ENCODE results near the gene PTPRT. TPM values are rescaled to one million over a fixed set of nuclear protein-coding genes. Genes with fewer than 3 reads are reported as not detected.

The PTPRT gene
- total and polyA plus RNA-seq, 2 of the 4 experiments (the other 2 are of a cell fraction) = not detected

DNA sequence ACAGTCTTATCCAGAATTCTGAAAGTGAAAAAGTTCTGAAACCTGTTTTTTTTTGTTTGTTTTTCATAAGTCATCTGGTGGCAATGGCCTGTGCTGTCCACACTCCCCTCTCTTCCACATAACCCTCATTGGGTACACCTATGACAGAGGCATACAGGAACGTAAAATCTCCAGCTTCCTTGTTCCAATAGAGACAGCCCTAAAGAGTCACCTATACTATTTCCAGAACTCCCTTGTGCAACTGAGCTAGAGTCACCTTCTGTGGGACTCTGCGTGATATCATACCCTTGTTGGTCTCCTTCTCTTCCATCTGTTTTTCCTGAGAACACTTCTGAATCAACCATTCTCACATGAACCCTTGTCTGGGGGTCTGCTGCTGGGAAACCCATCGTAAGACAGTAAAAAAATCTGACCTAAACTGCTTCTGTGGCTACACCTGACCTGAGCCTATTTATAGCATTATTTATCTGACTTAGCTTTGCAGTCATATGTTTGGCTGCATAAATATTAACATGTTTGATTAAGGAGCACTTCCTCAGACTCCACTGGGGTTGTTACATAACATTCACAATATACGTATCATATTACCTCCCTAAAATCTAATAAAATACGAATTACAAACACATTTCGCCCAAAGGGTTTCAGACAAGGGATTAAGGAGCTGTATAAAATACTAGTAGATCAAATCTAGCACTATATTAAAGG is 151.9 kb downstream of the PTPRT start:
- 80% methylated on average over 1 of the region's 6 CpGs; no CpG with 5 or more reads in 1 of the 2 experiments for WGBS, 2 experiments (ENCODE audit: extremely low coverage in 2 of 2, insufficient read length in 1 of 2)

More for the DNA sequence above, 151.9 kb downstream of the PTPRT start:
- no peak overlapping the region for H3K4ac ChIP-seq (ENCODE audit: low read depth, low read length)
- H3K27ac ChIP-seq (ENCODE audit: insufficient read depth, low read length) = no peak overlapping the region
- H2BK120ac ChIP-seq (ENCODE audit: low read depth, low read length) = no peak overlapping the region
- H3K14ac ChIP-seq (replicated peaks; ENCODE audit: low read depth, low read length) = no peak overlapping the region
- no peaks in the 10 kb centered on the region for H3K79me1 ChIP-seq (ENCODE audit: low read depth in 1 of 2, low read length in 2 of 2)
- no peaks in the 10 kb centered on the region for H3K9me1 ChIP-seq (ENCODE audit: insufficient read depth, low read length)
- H2BK20ac ChIP-seq (ENCODE audit: low read depth, low read length) = no peak overlapping the region
- H2BK15ac ChIP-seq (ENCODE audit: low read depth, low read length) = no peak overlapping the region
- in situ Hi-C loops (cut with MboI; ENCODE audit: low sequenced_read_pairs) = no loop called here
- no peak overlapping the region for H2AK5ac ChIP-seq (ENCODE audit: low read depth, low read length)
- dilution Hi-C loops (cut with HindIII; ENCODE audit: low sequenced_read_pairs, unreplicated experiment) = no loop called here
- peaks cover 24% of the 10 kb centered on the region for H3K9me3 ChIP-seq (ENCODE audit: control insufficient read depth, insufficient read depth, low read length)
- intact Hi-C loops (cut with micrococcal nuclease) = no loop called here
- H3K9ac ChIP-seq (ENCODE audit: low read depth, low read length) = no peak overlapping the region
- no peak overlapping the region for H3K4me2 ChIP-seq (ENCODE audit: low read depth, low read length)
- no peak overlapping the region for H4K5ac ChIP-seq (ENCODE audit: low read depth, low read length)
- H4K91ac ChIP-seq (ENCODE audit: insufficient read depth, low read depth, low read length) = no peak overlapping the region
- H3K36me3 ChIP-seq (ENCODE audit: control insufficient read depth, insufficient read depth, low read length) = no peaks in the 10 kb centered on the region
- ATAC-seq (ENCODE audit: low read depth) (no peak), DNase-seq (no peak)
- BruUV-seq (replicated peaks) = no TSS peak
- CTCF ChIA-PET = no interaction called here
- no peak overlapping the region for H4K8ac ChIP-seq (ENCODE audit: low read depth in 2 of 2, low read length in 2 of 2)
- H3K27me3 ChIP-seq (ENCODE audit: control insufficient read depth, insufficient read depth, low read length) = no peaks in the 10 kb centered on the region
- H3K4me3 ChIP-seq (ENCODE audit: insufficient read depth, low read depth, low read length) = no peak overlapping the region
- H2AFZ ChIP-seq (replicated peaks; ENCODE audit: low read length, poor library complexity) = no peak overlapping the region
- H3K56ac ChIP-seq (ENCODE audit: extremely low read depth, insufficient read depth, low read length) = no peak overlapping the region
- H3K18ac ChIP-seq (ENCODE audit: low read depth, low read length) = no peak overlapping the region
- no peak overlapping the region for H2AK9ac ChIP-seq (replicated peaks; ENCODE audit: low read depth, low read length, poor library complexity)
- no peak overlapping the region for H3K23ac ChIP-seq (ENCODE audit: low read depth, low read length)
- POLR2A ChIA-PET (ENCODE audit: unreplicated experiment) = no interaction called here
- H3K4me1 ChIP-seq (ENCODE audit: control insufficient read depth, insufficient read depth, low read length) = no peaks in the 10 kb centered on the region
- H4K20me1 ChIP-seq (ENCODE audit: insufficient read depth, low read length) = no peaks in the 10 kb centered on the region
- H2BK5ac ChIP-seq (ENCODE audit: low read depth, low read length, poor library complexity, severe bottlenecking) = no peak overlapping the region
- TF ChIP-seq POLR2A (IDR thresholded peaks at IDR 0.05; ENCODE audit: low read depth, low read length) = no peak
- no peak for TF ChIP-seq RCOR1 (IDR thresholded peaks at IDR 0.05; ENCODE audit: insufficient replicate concordance, low read length)
- TF ChIP-seq BHLHE40 (IDR thresholded peaks at IDR 0.05; ENCODE audit: low read depth, low read length) = no peak
- no peak for TF ChIP-seq CEBPB (IDR thresholded peaks at IDR 0.05; ENCODE audit: low read depth, low read length)
- TF ChIP-seq RAD21 (IDR thresholded peaks at IDR 0.05; ENCODE audit: low read length) = no peak
- TF ChIP-seq RFX5 (IDR thresholded peaks at IDR 0.05; ENCODE audit: low read depth, low read length) = no peak
- no peak for TF ChIP-seq MAZ (IDR thresholded peaks at IDR 0.05; ENCODE audit: borderline replicate concordance, low read depth, low read length)
- no peak for TF ChIP-seq NFE2L2 (IDR thresholded peaks at IDR 0.05; ENCODE audit: low read depth, low read length)
- no peak for TF ChIP-seq CHD1 (IDR thresholded peaks at IDR 0.05; ENCODE audit: low read depth, low read length)
- no peak for TF ChIP-seq MAFK (IDR thresholded peaks at IDR 0.05; ENCODE audit: low read depth, low read length)
- TF ChIP-seq CTCF (conservative IDR thresholded peaks at IDR 0.05; ENCODE audit: low read depth, low read length) = no peak
- TF ChIP-seq, protein P1, sequence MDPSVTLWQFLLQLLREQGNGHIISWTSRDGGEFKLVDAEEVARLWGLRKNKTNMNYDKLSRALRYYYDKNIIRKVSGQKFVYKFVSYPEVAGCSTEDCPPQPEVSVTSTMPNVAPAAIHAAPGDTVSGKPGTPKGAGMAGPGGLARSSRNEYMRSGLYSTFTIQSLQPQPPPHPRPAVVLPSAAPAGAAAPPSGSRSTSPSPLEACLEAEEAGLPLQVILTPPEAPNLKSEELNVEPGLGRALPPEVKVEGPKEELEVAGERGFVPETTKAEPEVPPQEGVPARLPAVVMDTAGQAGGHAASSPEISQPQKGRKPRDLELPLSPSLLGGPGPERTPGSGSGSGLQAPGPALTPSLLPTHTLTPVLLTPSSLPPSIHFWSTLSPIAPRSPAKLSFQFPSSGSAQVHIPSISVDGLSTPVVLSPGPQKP (IDR thresholded peaks at IDR 0.05; ENCODE audit: borderline replicate concordance, low read depth, low read length) = no peak
- TF ChIP-seq, protein P2, sequence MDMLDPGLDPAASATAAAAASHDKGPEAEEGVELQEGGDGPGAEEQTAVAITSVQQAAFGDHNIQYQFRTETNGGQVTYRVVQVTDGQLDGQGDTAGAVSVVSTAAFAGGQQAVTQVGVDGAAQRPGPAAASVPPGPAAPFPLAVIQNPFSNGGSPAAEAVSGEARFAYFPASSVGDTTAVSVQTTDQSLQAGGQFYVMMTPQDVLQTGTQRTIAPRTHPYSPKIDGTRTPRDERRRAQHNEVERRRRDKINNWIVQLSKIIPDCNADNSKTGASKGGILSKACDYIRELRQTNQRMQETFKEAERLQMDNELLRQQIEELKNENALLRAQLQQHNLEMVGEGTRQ (IDR thresholded peaks at IDR 0.05; ENCODE audit: low read depth, low read length) = no peak

Measured in IMR-90 (cell line).